ENCODE measurements around the gene THADA.
A peak's percentile ranks its signal among the peaks of the same experiment; 100 is the strongest.

The THADA gene

GRCh38 chr2:43224571-43225092 lies 371.2 kb downstream of the THADA start:
- DNase-seq (ENCODE audit: low read depth in 2 of 2), result peak in 1 of 2 donors; percentile 34

- peak; percentile 52 to 57 for DNase-seq (ENCODE audit: low read depth in 2 of 2)
Observed at GRCh38 chr2:43224131-43224570, 371.7 kb downstream of the THADA start.

DNA sequence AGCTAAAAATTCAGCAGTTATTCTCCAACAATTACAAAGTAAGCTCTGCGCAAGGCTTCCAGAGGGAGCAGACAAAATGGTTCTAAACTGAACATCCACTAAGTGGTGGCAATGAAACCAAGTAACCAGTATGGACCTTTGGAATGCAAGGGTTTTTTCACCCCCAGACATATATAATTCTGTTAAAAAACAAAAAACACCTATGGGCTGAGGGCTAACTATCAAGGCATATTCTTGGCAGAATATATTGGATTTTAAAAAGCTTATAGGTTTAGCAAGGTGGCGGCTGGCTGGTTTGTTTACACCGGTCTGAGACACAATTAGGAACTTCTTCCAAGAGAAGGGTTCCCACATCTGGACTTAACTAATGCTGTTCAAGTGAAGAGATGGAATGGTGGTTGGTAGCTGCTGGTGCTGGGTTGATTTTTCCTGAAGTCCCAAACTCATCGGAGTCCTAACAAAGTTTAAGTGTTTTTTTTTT lies 372.3 kb downstream of the THADA start:
- no peak for DNase-seq (ENCODE audit: low read depth in 2 of 2)

- no peak for DNase-seq (ENCODE audit: low read depth in 2 of 2)
Observed at GRCh38 chr2:43222475-43223309, 373.1 kb downstream of the THADA start.

GRCh38 chr2:43221763-43222474 lies 373.9 kb downstream of the THADA start:
- peak in 1 of 2 donors; percentile 38 for DNase-seq (ENCODE audit: low read depth in 2 of 2)

DNA sequence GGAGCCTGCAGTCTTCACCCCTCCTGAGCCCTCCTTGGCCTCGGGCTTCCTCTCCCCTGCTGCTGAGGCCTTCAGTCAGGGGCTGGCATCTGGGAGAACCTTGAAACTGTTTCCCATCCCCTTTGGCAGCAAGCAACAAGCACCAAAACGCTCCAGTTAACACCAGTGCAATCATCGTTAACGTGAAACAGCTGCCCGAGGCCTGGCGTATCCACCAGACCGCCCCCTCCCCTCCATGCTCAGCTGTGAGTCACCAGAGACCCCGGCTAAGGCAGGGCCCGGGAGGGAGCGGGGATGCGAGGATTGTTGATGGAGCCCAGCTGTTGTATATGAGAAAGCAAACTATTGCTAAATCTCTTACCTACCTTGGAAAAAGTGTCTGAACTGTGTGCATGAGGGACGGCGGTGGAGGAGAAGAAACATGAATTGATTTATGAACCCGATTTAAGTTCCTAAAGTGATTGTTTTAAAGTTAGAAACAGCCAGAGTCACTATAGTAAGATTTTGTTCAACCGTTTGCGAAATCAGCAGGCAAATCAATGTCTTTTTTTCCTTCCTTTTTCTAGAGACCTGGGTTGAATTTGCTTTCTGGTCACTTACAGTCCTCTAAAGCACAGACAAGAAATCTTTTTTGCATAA lies 374.6 kb downstream of the THADA start:
- DNase-seq (ENCODE audit: low read depth in 2 of 2), result no peak

GRCh38 chr2:43220760-43221123 lies 375.1 kb downstream of the THADA start:
- no peak for DNase-seq (ENCODE audit: low read depth in 2 of 2)

DNA sequence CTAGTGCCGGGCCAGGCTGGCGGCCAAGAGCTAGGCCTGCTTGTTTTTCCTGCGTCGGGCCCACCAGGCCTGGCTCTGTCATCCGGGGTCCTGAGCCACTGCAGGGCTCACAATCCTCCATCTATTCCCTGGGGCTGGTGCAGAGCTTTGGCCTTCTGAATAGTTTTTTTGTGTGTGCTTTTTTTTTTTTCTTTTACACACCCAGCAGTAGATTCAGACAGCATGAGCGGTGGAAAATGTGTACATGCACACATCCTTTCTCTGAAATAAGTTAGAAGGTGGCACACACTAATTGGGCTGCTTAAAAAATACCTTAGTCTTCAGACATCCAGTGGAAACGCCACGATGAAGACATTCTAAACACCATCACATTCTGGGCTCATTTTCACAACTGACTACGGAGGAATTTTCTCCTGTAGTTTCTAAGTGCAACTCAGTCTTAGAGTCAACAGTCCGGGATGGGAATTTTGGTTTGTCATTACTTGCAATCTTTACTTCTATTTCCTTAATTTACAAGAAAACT lies 375.5 kb downstream of the THADA start:
- DNase-seq (ENCODE audit: low read depth in 2 of 2), result no peak

GRCh38 chr2:43219383-43220228 lies 376.2 kb downstream of the THADA start:
- DNase-seq (ENCODE audit: low read depth in 2 of 2), result peak; percentile 54 to 62

DNA sequence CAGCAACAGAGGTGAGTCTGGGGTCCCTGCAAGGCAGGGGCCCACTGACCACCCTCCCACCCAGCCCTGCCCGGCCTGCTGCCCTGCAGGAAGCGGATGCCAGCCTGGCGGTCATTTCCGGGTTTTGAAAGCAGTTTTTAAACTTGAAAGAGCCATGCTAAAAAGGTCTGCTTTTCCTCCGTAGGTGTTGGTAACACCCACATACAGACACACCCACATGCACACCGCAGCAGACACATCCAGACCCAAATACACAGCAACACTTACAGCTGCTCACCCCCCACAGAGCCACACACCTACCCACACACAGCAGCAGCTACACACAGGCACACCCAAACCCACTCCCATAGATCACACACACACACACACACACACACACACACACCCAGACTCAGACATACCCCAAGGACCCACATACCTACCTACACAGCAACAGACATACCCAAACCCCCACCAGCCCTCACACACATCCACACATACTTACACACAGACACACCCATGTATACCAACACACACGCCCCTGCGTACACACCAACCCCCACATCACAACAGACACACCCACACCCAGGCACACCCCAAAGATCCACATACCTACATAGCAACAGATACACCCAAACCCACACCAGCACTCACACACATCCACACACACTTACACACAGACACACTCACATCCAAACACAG lies 377.0 kb downstream of the THADA start:
- no peak for DNase-seq (ENCODE audit: low read depth in 2 of 2)

DNA sequence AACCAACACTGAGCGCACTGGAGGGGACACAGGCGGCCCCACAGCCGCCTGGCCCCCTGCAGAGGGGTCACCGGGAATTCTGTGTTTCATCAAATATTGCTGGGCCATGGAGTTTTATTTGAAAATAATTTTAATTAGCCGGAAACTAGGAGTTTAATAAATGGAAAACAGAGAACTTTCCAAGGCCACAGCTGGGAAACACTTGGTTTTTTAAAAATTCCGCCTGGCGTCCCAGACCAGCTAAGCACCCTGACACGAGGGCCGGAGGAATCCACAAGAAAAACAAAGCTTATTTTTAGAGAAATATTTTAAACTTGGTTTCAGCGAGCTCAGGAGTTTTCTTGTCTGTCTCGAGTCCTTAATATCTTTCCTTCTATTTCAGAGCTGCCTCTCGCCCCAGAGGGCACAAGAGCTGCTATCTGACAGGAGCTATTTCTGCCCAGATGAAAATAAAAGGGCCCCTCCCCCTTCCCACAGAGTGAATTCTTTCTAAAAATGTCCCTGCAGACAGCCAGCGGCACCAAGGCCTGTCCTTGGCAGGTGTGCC lies 377.6 kb downstream of the THADA start:
- no peak for DNase-seq (ENCODE audit: low read depth in 2 of 2)

DNA sequence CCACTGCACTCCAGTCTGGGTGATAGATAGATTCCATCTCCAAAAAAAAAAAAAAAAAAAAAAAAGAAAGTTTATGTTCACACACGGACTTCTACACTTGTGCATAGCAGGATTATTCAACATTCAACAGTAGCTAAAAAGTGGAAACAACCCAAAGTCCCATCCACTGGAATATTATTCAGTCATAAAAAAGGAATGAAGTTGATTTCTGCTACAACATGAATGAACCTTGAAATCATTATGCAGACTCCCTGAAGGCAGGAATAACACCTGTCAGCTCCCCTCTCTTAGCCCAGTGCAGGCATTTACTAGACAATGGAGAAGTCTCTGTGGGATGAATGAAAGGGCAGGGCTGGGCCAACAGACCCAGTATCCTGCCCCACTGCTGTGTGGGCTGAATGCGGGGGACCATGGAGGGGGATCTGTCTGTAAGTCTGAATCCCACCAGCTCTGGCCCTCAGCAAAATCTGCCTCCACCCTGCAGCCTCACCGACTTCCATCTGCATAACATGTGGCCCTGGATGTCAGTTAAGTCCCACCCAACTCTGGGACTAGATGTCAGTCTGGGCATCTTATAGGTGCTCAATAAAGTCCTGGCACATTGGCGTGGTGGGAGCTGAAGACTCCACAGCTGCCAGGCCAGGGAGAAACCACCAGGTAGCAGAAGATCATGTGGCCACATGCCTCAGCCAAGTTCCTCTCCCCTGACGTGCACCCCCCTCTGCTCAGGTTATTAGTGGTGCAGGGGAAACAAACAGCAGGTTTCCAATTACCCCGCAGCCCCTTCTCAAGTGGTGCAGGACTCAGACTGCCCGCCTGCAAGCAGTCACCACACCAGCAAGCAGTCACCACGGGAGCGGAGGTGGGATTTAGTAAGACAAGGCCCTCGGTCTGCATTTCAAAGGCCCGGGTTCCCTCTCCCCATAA lies 378.3 kb downstream of the THADA start:
- no peak for DNase-seq (ENCODE audit: low read depth in 2 of 2)

DNA sequence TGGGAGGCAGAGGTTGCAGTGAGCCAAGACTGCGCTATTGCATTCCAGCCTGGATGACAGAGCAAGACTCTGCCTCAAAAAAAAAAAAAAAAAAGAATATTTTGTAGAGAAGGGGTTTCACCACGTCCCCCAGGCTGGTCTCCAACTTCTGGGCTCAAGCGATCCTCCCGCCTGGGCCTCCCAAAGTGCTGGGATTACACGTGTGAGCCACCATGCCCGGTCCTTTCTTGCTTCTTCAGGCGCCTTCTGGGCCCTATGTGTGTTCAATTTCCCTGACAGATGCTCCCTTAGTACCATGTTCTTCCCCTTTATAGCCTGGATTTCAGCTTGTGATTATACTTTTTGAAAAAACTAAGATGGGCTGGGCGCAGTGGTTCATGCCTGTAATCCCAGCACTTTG lies 379.2 kb downstream of the THADA start:
- no peak for DNase-seq (ENCODE audit: low read depth in 2 of 2)

GRCh38 chr2:43215673-43216255 lies 380.1 kb downstream of the THADA start:
- DNase-seq (ENCODE audit: low read depth in 2 of 2), result no peak

- no peak for DNase-seq (ENCODE audit: low read depth in 2 of 2)
Observed at GRCh38 chr2:43214253-43214652, 381.6 kb downstream of the THADA start.

- no peak for DNase-seq (ENCODE audit: low read depth in 2 of 2)
Observed at GRCh38 chr2:43212931-43213330, 382.9 kb downstream of the THADA start.

DNA sequence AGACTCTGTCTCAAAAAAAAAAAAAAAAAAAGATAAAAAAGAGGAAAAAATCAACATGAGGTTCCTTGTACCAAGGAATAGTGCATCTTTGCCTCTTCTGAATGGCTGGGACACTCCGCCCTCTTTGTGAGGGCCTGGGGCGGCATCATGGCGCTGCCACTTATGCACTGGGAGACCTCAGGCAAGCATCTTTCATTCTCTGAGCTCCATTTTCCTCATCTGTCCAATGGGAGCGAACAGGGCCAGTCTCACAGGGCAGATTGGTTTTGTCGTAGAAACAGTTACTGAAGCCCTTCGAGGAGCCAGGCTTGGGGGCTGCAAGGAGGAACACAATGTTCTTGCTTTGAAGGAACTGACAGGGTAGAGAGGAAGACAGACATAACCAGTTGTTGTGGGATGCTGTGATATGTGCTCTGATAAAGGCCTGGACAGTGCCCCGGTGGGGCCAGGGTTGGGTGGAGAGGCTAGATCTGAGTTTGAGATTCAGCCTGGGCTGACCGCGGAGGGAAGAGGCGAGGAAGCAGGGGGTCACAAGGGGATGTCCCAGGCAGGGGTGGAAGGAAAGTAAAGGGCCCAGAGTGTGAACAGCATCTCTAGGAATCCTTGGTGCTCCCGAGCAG lies 383.5 kb downstream of the THADA start:
- no peak for DNase-seq (ENCODE audit: low read depth in 2 of 2)
